ENCODE measurements around the gene CDC16. TPM values are rescaled to one million over a fixed set of nuclear protein-coding genes. Genes with fewer than 3 reads are reported as not detected.
"Not testable (repeated sequence)": the region's sequence is repeated elsewhere in the genome, so short reads cannot be mapped to it uniquely, and the experiment has no call there.

The CDC16 gene
- 71.5 TPM for total RNA-seq

- DNase-seq, result peak; percentile 97
Observed at GRCh38 chr13:114234645-114235421, at the start of gene CDC16. CDC16 (plus strand) TSS chr13:114234897; CDS start chr13:114235085, 188 bp downstream.

- DNase-seq, result peak; percentile 88
Observed at GRCh38 chr13:114185182-114185971, 49.3 kb upstream of the CDC16 start.

GRCh38 chr13:114194853-114195252, 39.8 kb upstream of the CDC16 start:
- no peak for DNase-seq

- no peak for DNase-seq
Observed at GRCh38 chr13:114196629-114197028, 38.1 kb upstream of the CDC16 start.

GRCh38 chr13:114198556-114198955, 36.1 kb upstream of the CDC16 start:
- DNase-seq, result no peak

- DNase-seq, result not testable (repeated sequence)
Observed at GRCh38 chr13:114199526-114199925, 35.2 kb upstream of the CDC16 start.

GRCh38 chr13:114199954-114200353, 34.7 kb upstream of the CDC16 start:
- no peak for DNase-seq

- DNase-seq, result peak; percentile 22
Observed at GRCh38 chr13:114200399-114200911, 34.2 kb upstream of the CDC16 start.

- no peak for DNase-seq
Observed at GRCh38 chr13:114202581-114202980, 32.1 kb upstream of the CDC16 start.

GRCh38 chr13:114203536-114203935, 31.2 kb upstream of the CDC16 start:
- DNase-seq, result no peak

- DNase-seq, result no peak
Observed at GRCh38 chr13:114204894-114205293, 29.8 kb upstream of the CDC16 start.

GRCh38 chr13:114208134-114208533, 26.6 kb upstream of the CDC16 start:
- no peak for DNase-seq

- DNase-seq, result no peak
Observed at GRCh38 chr13:114211446-114212157, 23.1 kb upstream of the CDC16 start.

GRCh38 chr13:114212158-114212495, 22.6 kb upstream of the CDC16 start:
- no peak for DNase-seq

GRCh38 chr13:114213980-114214379, 20.7 kb upstream of the CDC16 start:
- no peak for DNase-seq

- DNase-seq, result no peak
Observed at GRCh38 chr13:114219392-114219791, 15.3 kb upstream of the CDC16 start.

GRCh38 chr13:114222461-114222968, 12.2 kb upstream of the CDC16 start:
- DNase-seq, result peak; percentile 32

- no peak for DNase-seq
Observed at GRCh38 chr13:114224201-114224600, 10.5 kb upstream of the CDC16 start.

GRCh38 chr13:114225610-114226009, 9.1 kb upstream of the CDC16 start:
- DNase-seq, result no peak

GRCh38 chr13:114226088-114226487, 8.6 kb upstream of the CDC16 start:
- no peak for DNase-seq

GRCh38 chr13:114226699-114227323, 7.9 kb upstream of the CDC16 start:
- peak; percentile 93 for DNase-seq

- no peak for DNase-seq
Observed at GRCh38 chr13:114227528-114227927, 7.2 kb upstream of the CDC16 start.

All from tongue (tissue), 2 donors.